ENCODE measurements around the gene ARHGEF17. TPM values are rescaled to one million over a fixed set of nuclear protein-coding genes. Genes with fewer than 3 reads are reported as not detected.

The ARHGEF17 gene
- total RNA-seq, 1 donor from 2014 or later, result 193 TPM

GRCh38 chr11:73293356-73293936 is 14.6 kb upstream of the ARHGEF17 start:
- TF ChIP-seq CTCF (IDR thresholded peaks at IDR 0.05), result no peak
- intact Hi-C loops (cut with DNase I), result no loop called here
- Histone ChIP-seq H3K36me3 (no peaks in the 10 kb centered on the region), H3K27ac (no peak overlapping the region), H3K4me1 (peaks cover 0 to 14% of the 10 kb centered on the region in 2 donors), H3K4me3 (no peak overlapping the region), H3K9me3 (no peaks in the 10 kb centered on the region), H3K27me3 (no peaks in the 10 kb centered on the region)
- no peak for DNase-seq (ENCODE audit: low spot score in 2 of 2)

GRCh38 chr11:73294604-73295003 is 13.5 kb upstream of the ARHGEF17 start:
- H3K4me1 ChIP-seq, result peaks cover 0 to 5% of the 10 kb centered on the region in 2 donors
- H3K9me3 ChIP-seq, result no peaks in the 10 kb centered on the region
- no peak overlapping the region for H3K4me3 ChIP-seq
- no peak overlapping the region for H3K27ac ChIP-seq
- no peak for DNase-seq (ENCODE audit: low spot score in 2 of 2)
- TF ChIP-seq CTCF (IDR thresholded peaks at IDR 0.05), result no peak
- H3K36me3 ChIP-seq, result no peaks in the 10 kb centered on the region
- no peaks in the 10 kb centered on the region for H3K27me3 ChIP-seq
- intact Hi-C loops (cut with DNase I), result loop anchor here (1.0 kb wide), 1 partner anchor 99 kb away; no protein-coding TSS in a partner anchor

- Histone ChIP-seq H3K9me3 (no peaks in the 10 kb centered on the region), H3K27ac (no peak overlapping the region), H3K4me3 (no peak overlapping the region), H3K4me1 (no peaks in the 10 kb centered on the region), H3K36me3 (no peaks in the 10 kb centered on the region), H3K27me3 (no peaks in the 10 kb centered on the region)
- TF ChIP-seq CTCF (IDR thresholded peaks at IDR 0.05), result peak; percentile 80 to 91 (median 89)
- peak in 1 of 2 donors; percentile 83 for DNase-seq (ENCODE audit: low spot score in 2 of 2)
- intact Hi-C loops (cut with DNase I), result loop anchor here (1.0 kb wide), 1 partner anchor 98 kb away; no protein-coding TSS in a partner anchor
Measured at GRCh38 chr11:73295241-73295995, 12.7 kb upstream of the ARHGEF17 start.

- peaks cover 0 to 3% of the 10 kb centered on the region in 2 donors for H3K4me1 ChIP-seq
- no peak overlapping the region for H3K27ac ChIP-seq
- no peak overlapping the region for H3K4me3 ChIP-seq
- TF ChIP-seq CTCF (IDR thresholded peaks at IDR 0.05), result no peak
- no peak for DNase-seq (ENCODE audit: low spot score in 2 of 2)
- no peaks in the 10 kb centered on the region for H3K27me3 ChIP-seq
- no peaks in the 10 kb centered on the region for H3K36me3 ChIP-seq
- intact Hi-C loops (cut with DNase I), result loop anchor here (1.0 kb wide), 1 partner anchor 97 kb away; no protein-coding TSS in a partner anchor
- H3K9me3 ChIP-seq, result no peaks in the 10 kb centered on the region
Measured at GRCh38 chr11:73295996-73296318, 12.1 kb upstream of the ARHGEF17 start.

GRCh38 chr11:73296501-73297230 is 11.4 kb upstream of the ARHGEF17 start:
- H3K27me3 ChIP-seq, result no peaks in the 10 kb centered on the region
- H3K4me3 ChIP-seq, result no peak overlapping the region
- intact Hi-C loops (cut with DNase I), result no loop called here
- H3K9me3 ChIP-seq, result no peaks in the 10 kb centered on the region
- no peaks in the 10 kb centered on the region for H3K36me3 ChIP-seq
- DNase-seq (ENCODE audit: low spot score in 2 of 2), result no peak
- peaks cover 0 to 5% of the 10 kb centered on the region in 2 donors for H3K4me1 ChIP-seq
- no peak for TF ChIP-seq CTCF (IDR thresholded peaks at IDR 0.05)
- H3K27ac ChIP-seq, result no peak overlapping the region

All from ascending aorta (tissue), 2 donors.